ENCODE results near the gene SHISA7. TPM values are rescaled to one million over a fixed set of nuclear protein-coding genes. Genes with fewer than 3 reads are reported as not detected.

Gene SHISA7
- not detected for total RNA-seq

DNA sequence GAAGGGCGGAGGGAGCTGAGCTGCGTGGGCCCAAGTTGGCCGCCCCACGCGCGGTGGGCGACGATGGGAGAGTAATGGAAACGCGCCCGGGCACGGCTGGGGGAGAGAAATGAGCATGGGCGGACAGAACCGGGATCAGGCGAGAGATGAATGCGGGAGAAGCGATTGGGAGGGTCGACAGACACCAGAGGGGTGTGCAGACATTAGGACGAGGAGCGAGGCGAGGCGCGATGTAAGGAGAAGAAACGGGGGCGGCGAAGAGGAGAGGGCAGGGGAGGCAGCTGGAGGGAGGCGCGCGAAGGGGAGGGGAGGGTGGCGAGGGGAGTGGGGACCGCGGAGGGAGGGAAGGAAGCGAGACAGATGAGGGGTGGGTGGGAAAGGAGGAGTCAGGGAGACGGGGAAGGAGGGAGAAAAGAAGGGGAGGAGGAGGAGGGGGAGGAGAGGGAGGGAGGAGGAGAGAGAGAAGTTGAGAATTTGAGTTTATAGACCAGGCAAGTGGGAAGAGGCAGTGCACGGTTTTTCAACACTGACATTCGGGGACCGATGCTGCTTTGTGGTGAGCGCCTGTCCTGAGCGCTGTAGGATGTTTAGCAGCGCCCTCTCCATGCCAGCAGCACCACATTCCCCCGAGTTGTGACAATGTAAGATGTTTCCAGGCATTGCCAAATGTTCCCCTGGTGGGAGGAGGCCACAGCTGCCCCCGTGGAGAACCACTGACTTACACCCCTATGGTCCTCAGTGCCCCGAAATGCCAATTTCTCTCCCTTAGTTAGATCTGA, at the start of gene SHISA7:
TSS of gene SHISA7 (minus strand) at position 256 of the 779 bp plus-strand sequence. CDS start 437 bp downstream, outside the sequence.
- ChIA-PET CTCF (no interaction called here), POLR2A (interaction anchor here (0.6 to 1.3 kb wide), 2 partner anchors 25 to 30 kb away, joined by 3 read pairs; no protein-coding TSS in a partner anchor)
- Mint-ChIP-seq H3K4me1 (ENCODE audit: low read depth) (peaks cover 14% of the 10 kb centered on the region), H3K27ac (no peak within 1 kb of the TSS), H3K9me3 (no peaks in the 10 kb centered on the region), H3K27me3 (peaks cover 57% of the 10 kb centered on the region), H3K36me3 (ENCODE audit: low read depth) (no peaks in the 10 kb centered on the region), H3K4me3 (no peak within 1 kb of the TSS)
- ATAC-seq (no peak), DNase-seq (no peak)
- TF ChIP-seq, protein P1, sequence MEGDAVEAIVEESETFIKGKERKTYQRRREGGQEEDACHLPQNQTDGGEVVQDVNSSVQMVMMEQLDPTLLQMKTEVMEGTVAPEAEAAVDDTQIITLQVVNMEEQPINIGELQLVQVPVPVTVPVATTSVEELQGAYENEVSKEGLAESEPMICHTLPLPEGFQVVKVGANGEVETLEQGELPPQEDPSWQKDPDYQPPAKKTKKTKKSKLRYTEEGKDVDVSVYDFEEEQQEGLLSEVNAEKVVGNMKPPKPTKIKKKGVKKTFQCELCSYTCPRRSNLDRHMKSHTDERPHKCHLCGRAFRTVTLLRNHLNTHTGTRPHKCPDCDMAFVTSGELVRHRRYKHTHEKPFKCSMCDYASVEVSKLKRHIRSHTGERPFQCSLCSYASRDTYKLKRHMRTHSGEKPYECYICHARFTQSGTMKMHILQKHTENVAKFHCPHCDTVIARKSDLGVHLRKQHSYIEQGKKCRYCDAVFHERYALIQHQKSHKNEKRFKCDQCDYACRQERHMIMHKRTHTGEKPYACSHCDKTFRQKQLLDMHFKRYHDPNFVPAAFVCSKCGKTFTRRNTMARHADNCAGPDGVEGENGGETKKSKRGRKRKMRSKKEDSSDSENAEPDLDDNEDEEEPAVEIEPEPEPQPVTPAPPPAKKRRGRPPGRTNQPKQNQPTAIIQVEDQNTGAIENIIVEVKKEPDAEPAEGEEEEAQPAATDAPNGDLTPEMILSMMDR (IDR thresholded peaks at IDR 0.05): no peak
- intact Hi-C loops (cut with micrococcal nuclease): no loop called here

DNA sequence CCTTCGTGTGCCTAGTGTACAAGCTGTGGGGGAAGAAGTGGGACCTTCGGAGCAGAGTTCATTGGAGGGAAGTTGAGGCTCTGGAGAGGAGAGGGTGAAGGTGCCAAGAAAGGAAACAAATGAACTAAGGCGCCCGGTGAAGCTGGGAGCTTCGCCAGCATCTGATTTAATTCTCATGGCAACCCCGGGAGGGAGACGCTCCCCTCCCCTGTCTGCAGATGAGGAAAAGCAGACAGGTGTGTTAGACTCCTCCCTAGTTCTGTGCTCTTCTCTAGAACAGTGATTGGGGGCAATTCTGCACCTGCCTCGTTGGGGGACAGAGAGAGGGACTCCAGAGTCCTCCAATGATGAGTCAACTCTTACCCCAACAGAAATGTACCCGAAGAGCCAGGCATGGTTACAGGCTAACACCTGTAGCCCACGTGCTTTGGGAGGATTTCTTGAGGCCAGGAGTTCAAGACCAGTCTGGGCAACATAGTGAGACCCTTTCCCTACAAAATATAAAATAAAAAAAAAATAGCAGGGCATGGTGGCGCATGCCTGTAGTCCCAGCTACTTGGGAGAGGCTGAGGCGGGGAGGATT, 49.4 kb upstream of the SHISA7 start:
- intact Hi-C loops (cut with micrococcal nuclease): no loop called here
- ChIA-PET CTCF (interaction anchor here (1.4 to 3.4 kb wide), 2 partner anchors 11 to 39 kb away, joined by 3 to 17 read pairs; no protein-coding TSS in a partner anchor), POLR2A (interaction anchor here (0.6 to 0.9 kb wide), 2 partner anchors 8 to 402 kb away, joined by 3 read pairs; partner anchors contain the start of gene NAT14)
- H3K9me3 Mint-ChIP-seq: no peaks in the 10 kb centered on the region
- no peaks in the 10 kb centered on the region for H3K36me3 Mint-ChIP-seq (ENCODE audit: low read depth)
- H3K4me1 Mint-ChIP-seq (ENCODE audit: low read depth): peaks cover 8% of the 10 kb centered on the region
- peaks cover 6% of the 10 kb centered on the region for H3K27me3 Mint-ChIP-seq
- ATAC-seq: no peak
- no peak overlapping the region for H3K4me3 Mint-ChIP-seq
- no peak overlapping the region for H3K27ac Mint-ChIP-seq
- no peak for DNase-seq
- TF ChIP-seq, protein P1 (IDR thresholded peaks at IDR 0.05): no peak

DNA sequence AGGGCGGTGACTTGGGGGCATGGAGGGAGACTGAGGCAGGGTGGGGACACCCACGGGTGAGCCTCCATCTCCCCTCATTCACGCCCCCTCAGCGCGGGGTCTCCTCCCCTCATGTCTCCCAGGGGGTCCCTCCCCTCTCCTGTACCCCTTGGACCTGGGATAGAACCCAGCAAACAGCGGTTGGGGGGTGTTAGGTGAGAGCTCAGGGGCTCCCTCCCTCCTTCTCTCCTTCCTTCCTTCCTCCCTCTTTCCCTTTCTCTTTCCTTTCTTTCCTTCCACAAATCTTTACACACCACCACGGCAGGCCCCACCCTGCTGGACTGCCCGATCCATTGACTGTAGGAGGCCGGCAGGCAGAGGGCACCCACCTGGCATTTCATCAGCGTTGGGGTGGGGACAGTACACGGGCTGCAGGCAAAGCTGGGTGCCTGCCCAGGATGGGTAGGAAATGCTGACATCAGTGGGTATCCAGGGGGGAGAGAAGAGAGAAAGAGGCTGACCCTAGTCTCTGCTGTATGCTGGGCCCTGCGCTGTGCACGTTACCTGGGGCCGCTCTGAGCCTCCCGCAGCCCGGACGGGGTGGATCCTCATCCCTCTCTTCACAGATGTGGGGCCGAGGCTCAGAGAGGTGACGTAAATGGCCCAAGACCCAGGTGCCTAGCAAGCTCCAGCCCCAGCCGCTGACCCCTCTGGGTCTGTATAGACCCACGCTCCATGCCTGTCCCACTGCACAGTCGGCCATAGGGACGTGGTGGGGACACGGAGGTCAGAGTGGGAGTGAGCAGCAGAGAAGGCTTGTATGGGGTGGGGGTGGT, 48.7 kb upstream of the SHISA7 start:
- POLR2A ChIA-PET: interaction anchor here (0.7 kb wide), 1 partner anchor 9 kb away, joined by 3 read pairs; no protein-coding TSS in a partner anchor
- intact Hi-C loops (cut with micrococcal nuclease): no loop called here
- TF ChIP-seq, protein P1 (IDR thresholded peaks at IDR 0.05): no peak
- Mint-ChIP-seq H3K27me3 (peaks cover 6% of the 10 kb centered on the region), H3K9me3 (no peaks in the 10 kb centered on the region), H3K4me1 (ENCODE audit: low read depth) (peaks cover 15% of the 10 kb centered on the region), H3K36me3 (ENCODE audit: low read depth) (no peaks in the 10 kb centered on the region), H3K4me3 (no peak overlapping the region), H3K27ac (no peak overlapping the region)
- DNase-seq (no peak), ATAC-seq (no peak)
- CTCF ChIA-PET: interaction anchor here (0.9 to 1.4 kb wide), 2 partner anchors 38 to 350 kb away, joined by 3 read pairs; no protein-coding TSS in a partner anchor

DNA sequence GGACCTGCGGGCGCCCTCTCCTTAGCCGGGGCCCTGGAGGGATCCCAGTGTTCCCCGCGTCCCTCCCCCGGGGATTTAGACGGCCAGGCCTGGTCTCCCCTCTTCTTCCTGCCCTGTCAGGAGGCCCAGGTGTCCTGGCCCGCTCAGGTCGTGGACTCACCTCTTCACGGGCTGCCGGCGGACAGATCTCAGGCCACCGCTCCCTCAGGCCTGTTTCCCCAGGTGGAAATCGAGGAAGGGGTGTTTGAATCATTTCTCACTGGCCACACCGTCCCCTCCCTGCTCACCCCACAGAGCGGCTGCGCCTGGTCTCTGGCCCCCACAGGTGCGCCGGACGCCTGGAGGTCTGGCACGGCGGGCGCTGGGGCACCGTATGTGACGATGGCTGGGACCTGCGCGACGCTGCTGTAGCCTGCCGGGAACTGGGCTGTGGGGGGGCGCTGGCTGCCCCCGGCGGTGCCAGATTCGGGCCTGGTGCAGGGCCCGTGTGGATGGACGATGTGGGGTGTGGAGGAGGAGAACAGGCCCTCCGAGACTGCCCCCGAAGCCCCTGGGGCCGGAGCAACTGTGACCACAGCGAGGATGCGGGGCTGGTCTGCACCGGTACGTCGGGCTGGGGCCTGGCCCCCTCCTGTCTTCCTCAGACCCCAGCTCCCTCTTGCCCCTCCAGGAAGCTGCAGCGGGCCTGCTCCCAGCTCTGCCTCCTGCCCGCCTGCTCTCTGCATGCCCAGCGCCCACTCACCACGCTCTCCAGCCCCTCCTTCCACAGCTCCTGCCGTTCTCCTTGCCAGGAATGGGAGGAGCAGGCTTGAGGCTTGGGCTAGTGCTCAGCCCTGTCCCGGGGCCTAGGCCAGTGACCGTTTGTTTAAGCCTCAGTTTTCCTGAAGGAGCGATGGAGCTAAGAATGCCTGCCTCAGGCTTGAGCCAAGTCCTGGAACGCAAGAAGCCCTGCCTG, 47.7 kb upstream of the SHISA7 start:
- POLR2A ChIA-PET: interaction anchor here (0.7 kb wide), 1 partner anchor 8 kb away, joined by 3 read pairs; no protein-coding TSS in a partner anchor
- Mint-ChIP-seq H3K4me1 (ENCODE audit: low read depth) (peaks cover 19% of the 10 kb centered on the region), H3K27ac (no peak overlapping the region), H3K4me3 (no peak overlapping the region), H3K36me3 (ENCODE audit: low read depth) (no peaks in the 10 kb centered on the region), H3K27me3 (peaks cover 6% of the 10 kb centered on the region), H3K9me3 (no peaks in the 10 kb centered on the region)
- DNase-seq (no peak), ATAC-seq (no peak)
- intact Hi-C loops (cut with micrococcal nuclease): no loop called here
- TF ChIP-seq, protein P1 (IDR thresholded peaks at IDR 0.05): no peak
- CTCF ChIA-PET: interaction anchor here (0.8 to 0.9 kb wide), 2 partner anchors 13 to 349 kb away, joined by 3 to 5 read pairs; no protein-coding TSS in a partner anchor

Measured in activated CD8-positive, alpha-beta T cell treated with anti-CD3 and anti-CD28 coated beads for 36 hours (primary cell).